Chondrocyte (in vitro differentiated cells): ENCODE data around the gene KCNT1. TPM values are rescaled to one million over a fixed set of nuclear protein-coding genes. Genes with fewer than 3 reads are reported as not detected.

ENCODE experiments used
- DNase-seq: peaks from one replicate; pipeline ENCODE4 v3.0.0; 2021; ENCODE audit warnings: mixed read lengths, low spot score
- H3K27ac Mint-ChIP-seq: one replicate; pipeline ENCODE4 v1.8.0; 2021; ENCODE audit warnings: mild to moderate bottlenecking, moderate library complexity, mixed read lengths; ENCODE audit not compliant: unreplicated experiment
- H3K27me3 Mint-ChIP-seq: 2 replicates; pipeline ENCODE4 v1.8.0; 2021; ENCODE audit warnings: low read depth, mixed read lengths
- H3K36me3 Mint-ChIP-seq: 2 replicates; pipeline ENCODE4 v1.8.0; 2021; ENCODE audit warnings: low read depth, mixed read lengths
- H3K4me1 Mint-ChIP-seq: 2 replicates; pipeline ENCODE4 v1.8.0; 2021; ENCODE audit warnings: low read depth, mild to moderate bottlenecking, mixed read lengths
- H3K4me3 Mint-ChIP-seq: one replicate; pipeline ENCODE4 v1.8.0; 2021; ENCODE audit warnings: mild to moderate bottlenecking, moderate library complexity, mixed read lengths; ENCODE audit not compliant: unreplicated experiment
- H3K9me3 Mint-ChIP-seq: 2 replicates; pipeline ENCODE4 v1.8.0; 2021; ENCODE audit warnings: low read depth, mixed read lengths
- total RNA-seq: library from RNA; stranded (reverse); gene quantifications from 3 replicates; pipeline ENCODE4 v1.2.1, GENCODE V29; 2021
- TF ChIP-seq, protein P1 (sequence below): fragments of 200-600 bp; sonication (generic); IDR thresholded peaks from 2 replicates; pipeline ENCODE4 v1.5.0; 2021; ENCODE audit warnings: antibody characterized with exemption, mild to moderate bottlenecking, moderate library complexity

KCNT1 gene
- total RNA-seq, 1 donor from 2014 or later = not detected

- no peak for DNase-seq
- no peak overlapping the region for H3K27ac Mint-ChIP-seq
- no peaks in the 10 kb centered on the region for H3K9me3 Mint-ChIP-seq
- H3K4me1 Mint-ChIP-seq = no peaks in the 10 kb centered on the region
- no peaks in the 10 kb centered on the region for H3K36me3 Mint-ChIP-seq
- peaks cover 2% of the 10 kb centered on the region for H3K27me3 Mint-ChIP-seq
- TF ChIP-seq, protein P1, sequence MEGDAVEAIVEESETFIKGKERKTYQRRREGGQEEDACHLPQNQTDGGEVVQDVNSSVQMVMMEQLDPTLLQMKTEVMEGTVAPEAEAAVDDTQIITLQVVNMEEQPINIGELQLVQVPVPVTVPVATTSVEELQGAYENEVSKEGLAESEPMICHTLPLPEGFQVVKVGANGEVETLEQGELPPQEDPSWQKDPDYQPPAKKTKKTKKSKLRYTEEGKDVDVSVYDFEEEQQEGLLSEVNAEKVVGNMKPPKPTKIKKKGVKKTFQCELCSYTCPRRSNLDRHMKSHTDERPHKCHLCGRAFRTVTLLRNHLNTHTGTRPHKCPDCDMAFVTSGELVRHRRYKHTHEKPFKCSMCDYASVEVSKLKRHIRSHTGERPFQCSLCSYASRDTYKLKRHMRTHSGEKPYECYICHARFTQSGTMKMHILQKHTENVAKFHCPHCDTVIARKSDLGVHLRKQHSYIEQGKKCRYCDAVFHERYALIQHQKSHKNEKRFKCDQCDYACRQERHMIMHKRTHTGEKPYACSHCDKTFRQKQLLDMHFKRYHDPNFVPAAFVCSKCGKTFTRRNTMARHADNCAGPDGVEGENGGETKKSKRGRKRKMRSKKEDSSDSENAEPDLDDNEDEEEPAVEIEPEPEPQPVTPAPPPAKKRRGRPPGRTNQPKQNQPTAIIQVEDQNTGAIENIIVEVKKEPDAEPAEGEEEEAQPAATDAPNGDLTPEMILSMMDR = no peak
- H3K4me3 Mint-ChIP-seq = no peak overlapping the region
These were observed 56.9 kb downstream of the KCNT1 start for GRCh38 chr9:135758870-135759269.

- Mint-ChIP-seq H3K4me1 (no peaks in the 10 kb centered on the region), H3K27me3 (peaks cover 2% of the 10 kb centered on the region), H3K27ac (no peak overlapping the region), H3K9me3 (no peaks in the 10 kb centered on the region), H3K36me3 (no peaks in the 10 kb centered on the region), H3K4me3 (no peak overlapping the region)
- DNase-seq = no peak
- TF ChIP-seq, protein P1 = no peak
These were observed 57.8 kb downstream of the KCNT1 start for GRCh38 chr9:135759676-135760300.

DNA sequence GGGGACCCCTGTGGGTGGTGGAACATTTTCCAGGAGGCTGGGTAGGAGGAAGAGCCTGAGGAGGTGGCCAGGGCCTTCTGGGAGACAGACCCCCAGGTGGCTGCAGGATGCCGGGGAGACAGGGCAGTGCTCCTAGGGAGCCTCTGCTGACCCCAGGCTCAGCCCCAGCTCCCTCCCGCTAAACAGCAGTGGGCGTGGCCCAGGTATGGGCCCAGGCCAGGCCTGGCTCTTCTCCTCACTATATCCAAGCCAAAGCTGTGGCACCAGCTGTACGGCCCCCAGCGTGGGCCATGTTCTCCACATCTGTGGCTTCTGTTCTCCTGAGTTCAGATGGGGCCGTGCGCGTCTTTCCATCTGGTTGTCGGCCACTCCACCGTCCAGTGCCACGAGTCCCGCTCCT, 58.5 kb downstream of the KCNT1 start:
- DNase-seq = no peak
- TF ChIP-seq, protein P1 = no peak
- no peak overlapping the region for H3K27ac Mint-ChIP-seq
- no peaks in the 10 kb centered on the region for H3K9me3 Mint-ChIP-seq
- H3K27me3 Mint-ChIP-seq = peaks cover 2% of the 10 kb centered on the region
- H3K36me3 Mint-ChIP-seq = no peaks in the 10 kb centered on the region
- no peak overlapping the region for H3K4me3 Mint-ChIP-seq
- H3K4me1 Mint-ChIP-seq = no peaks in the 10 kb centered on the region

GRCh38 chr9:135761150-135761844, 59.3 kb downstream of the KCNT1 start:
- no peak for DNase-seq
- TF ChIP-seq, protein P1 = no peak
- Mint-ChIP-seq H3K9me3 (peaks cover 5% of the 10 kb centered on the region), H3K4me1 (no peaks in the 10 kb centered on the region), H3K4me3 (no peak overlapping the region), H3K27ac (no peak overlapping the region), H3K27me3 (peaks cover 2% of the 10 kb centered on the region), H3K36me3 (no peaks in the 10 kb centered on the region)

DNA sequence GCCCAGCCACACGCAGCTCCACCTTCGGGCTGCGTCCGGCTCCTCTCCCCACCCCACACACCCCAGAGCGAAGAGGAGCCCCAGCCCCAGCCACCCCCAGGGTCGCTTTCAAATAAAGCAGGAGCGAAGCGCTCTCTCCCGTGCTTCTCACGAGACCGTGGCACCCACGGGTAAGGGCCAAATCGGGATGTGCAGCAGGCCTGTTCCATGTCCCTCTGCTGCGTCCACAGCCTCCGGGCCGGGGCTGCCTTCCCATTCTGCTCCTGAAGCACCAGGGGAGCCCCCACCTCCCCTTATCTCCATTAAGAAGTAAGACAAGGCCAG, 59.8 kb downstream of the KCNT1 start:
- Mint-ChIP-seq H3K27ac (no peak overlapping the region), H3K27me3 (peaks cover 2% of the 10 kb centered on the region), H3K9me3 (peaks cover 10% of the 10 kb centered on the region), H3K4me3 (no peak overlapping the region), H3K4me1 (no peaks in the 10 kb centered on the region), H3K36me3 (no peaks in the 10 kb centered on the region)
- no peak for DNase-seq
- TF ChIP-seq, protein P1 = no peak
